ENCODE results near the gene SUGCT.

Gene SUGCT

GRCh38 chr7:40329601-40330153 lies 194.9 kb downstream of the SUGCT start:
- DNase-seq (ENCODE audit: low spot score) = no peak

DNA sequence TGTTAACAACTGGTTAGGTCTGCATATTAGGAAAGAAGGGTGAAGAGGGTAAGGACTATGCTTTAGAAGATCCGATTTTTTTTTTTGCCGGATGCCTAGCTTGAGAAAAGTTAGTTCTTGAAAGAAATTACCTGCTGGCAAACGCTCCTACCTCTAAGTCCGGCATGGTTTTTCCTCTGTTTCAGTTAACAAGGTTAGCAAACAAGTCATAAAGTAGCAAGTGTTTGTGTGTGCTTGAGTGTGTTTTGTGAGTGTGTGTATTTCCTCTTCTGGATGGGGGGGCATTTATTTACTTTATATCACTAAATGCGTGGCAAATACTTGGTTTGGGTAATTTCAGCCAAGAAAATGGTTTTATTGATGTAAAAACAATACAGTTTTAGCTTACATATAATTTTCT lies 195.6 kb downstream of the SUGCT start:
- no peak for DNase-seq (ENCODE audit: low spot score)

DNA sequence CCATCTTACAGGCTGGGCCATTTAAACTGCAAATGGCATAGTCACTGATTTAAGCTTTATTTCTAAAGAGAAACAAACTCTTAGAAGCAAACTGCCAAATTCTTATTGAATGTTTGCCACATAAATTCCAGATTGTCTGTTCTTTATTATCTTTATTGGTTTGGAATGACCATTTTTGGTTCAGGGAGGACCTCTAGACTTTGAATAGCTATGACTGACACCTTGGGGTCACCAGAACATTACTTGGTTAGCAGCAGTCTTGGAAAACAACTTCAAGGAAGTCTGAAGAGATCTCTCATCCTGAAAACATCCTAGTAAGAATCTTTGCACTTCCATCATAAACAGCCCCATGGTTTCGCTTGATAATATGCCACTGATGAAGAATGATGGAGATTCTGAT lies 197.1 kb downstream of the SUGCT start:
- DNase-seq (ENCODE audit: low spot score) = no peak

DNA sequence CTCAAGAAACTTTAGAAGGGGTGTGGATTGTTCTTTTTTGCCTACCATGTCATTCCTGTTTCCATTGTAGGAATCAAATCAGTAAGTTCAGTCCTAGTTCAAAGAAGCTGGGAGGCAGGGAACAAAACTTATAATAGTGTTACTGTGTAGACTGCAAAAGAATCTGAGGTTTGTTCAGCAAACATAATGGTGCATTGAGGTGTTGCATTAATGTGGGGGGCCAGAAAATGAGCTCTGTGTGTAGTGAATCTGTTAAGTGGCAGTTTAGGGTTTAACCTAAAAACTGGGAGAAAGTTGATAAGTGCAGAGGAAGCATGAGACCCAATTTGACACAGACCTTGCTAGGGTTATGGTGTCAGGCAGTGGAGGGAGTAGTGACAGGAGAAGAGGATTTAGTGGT lies 197.7 kb downstream of the SUGCT start:
- DNase-seq (ENCODE audit: low spot score) = no peak

DNA sequence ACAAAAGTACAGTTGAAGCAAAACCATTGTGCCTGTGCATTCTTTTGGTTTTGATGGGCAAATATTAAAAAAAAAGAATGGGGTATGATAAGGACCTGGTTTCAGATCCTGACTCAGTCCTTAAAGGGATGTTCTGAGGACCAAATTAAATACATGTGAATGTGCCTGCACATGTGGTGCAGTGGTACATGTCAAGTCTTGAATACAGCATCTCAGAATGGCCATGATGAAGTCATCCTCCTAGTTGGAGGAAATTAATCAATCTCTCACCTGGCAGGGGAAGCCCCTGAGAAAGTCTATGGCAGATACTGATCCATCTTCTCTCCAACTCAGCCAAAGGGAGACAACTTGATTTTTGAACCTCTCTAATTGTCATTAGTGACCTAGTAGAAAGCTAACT lies 207.0 kb downstream of the SUGCT start:
- no peak for DNase-seq (ENCODE audit: low spot score)

DNA sequence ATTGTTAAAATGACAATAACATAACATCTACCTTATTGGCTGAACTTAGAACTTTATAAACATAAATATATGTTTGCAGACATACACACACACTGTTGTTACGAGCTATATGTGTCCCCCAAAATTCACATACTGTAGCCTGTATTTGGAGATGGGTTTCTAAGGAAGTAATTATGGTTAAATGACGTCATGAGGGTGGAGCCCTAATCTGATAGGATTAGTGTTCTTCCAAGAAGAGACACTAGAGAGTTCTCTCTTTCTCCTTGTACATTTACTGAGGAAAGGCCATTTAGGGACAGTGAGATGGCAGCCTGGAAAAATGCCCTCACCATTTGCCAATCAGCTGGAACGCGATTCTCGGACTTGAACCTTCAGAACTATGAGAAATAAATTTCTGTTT lies 211.7 kb downstream of the SUGCT start:
- no peak for DNase-seq (ENCODE audit: low spot score)

GRCh38 chr7:40348126-40348728 lies 213.4 kb downstream of the SUGCT start:
- DNase-seq (ENCODE audit: low spot score) = no peak

DNA sequence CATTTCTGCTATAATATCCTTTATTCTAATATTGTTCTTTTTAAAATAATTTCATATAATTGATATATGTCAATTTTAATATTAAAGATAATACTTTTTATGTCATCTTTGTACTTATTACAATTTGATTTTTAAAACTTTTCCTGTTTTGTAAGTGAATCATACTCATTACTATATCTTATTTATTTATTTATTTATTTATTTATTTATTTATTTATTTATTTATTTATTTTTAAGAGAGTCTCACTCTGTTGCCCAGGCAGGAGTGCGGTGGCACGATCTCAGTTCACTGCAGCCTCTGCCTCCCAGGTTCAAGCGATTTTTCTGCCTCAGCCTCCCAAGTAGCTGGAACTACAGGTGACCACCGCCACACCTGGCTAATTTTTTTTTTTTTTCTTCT lies 215.3 kb downstream of the SUGCT start:
- no peak for DNase-seq (ENCODE audit: low spot score)

GRCh38 chr7:40354711-40355110 lies 219.9 kb downstream of the SUGCT start:
- no peak for DNase-seq (ENCODE audit: low spot score)

DNA sequence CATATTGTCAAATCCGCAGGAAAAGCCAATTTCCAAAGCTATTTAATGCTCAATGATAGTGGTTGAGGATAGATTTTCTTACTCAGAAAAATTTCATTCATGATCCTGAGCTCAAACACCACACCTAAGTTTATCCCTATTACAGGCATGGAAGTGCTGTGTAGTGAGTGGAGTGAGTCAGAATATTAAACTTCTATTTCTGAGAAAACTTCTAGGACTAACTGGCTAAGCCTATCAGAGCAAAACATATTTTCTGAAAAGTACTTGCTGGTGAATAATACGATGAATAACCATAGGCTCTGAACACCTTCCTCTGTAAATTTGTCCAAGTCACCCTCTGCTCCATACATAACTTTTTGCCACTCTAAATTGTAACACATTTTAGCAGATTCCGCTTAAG lies 221.5 kb downstream of the SUGCT start:
- DNase-seq (ENCODE audit: low spot score) = no peak

DNA sequence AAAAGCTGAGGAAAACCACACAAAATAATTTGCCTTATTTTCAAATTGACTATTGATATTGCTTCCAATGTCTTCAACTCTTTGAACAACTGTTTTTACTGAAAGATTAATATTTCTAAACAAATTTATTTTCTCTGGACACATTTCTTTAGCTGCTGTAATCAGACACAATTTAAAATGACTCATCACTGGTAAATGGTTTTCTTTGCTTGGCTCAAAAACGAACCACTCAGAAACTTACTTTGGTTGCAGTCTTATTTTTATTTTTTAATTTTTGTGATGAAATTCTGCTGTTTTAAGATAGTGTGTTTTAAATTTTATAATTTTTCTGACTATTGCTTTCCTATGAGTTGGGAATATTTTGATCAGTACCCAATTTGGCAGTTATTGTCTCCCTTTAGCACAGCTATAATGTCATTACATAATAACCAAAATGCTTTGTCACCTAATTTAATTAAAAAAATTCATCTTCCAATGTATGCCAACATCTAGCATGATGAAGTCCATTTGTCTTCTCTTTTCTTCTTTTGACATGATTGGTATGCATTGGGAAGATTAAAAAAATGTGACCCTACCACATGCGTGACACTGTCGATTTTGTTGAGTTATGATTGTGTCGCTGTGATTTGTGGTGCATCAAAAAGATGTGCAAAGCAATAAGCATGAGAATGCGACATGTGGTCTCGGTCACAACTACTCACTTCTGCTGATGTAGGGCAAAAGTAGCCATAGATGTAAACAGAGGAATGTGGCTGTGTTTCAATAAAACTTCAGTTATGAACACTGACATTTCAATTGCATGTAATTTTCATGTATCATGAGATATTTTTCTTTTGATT lies 222.3 kb downstream of the SUGCT start:
- no peak for DNase-seq (ENCODE audit: low spot score)

GRCh38 chr7:40369641-40370277 lies 235.0 kb downstream of the SUGCT start:
- no peak for DNase-seq (ENCODE audit: low spot score)

DNA sequence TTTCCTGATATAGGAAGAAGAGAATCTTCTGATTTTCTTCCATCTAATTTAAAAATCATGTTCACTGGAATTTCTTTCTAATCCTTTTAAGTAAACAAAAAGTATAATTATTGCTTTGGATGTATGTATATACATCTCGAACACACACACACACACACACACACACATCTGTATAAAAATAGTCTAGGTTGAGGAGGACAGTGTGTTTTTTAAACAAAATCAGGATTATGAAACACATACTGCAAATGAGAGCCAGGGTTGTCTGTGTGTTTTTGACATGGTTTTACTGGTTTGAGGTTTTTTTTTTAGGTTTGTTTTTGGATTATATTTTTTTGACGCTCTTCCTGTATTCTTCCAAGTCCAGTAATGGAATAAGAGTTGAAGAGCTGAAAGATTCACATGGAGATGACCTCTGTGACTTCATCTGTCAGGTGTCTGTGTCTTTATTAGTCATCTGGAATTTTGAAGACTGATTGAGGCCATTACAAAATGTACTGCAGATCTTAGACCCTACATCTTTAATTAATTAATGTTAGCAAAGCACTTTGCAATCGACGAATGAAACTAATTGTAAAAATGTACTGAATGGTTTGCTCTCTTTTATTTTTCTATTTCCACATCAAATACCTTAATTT lies 237.1 kb downstream of the SUGCT start:
- no peak for DNase-seq (ENCODE audit: low spot score)

- no peak for DNase-seq (ENCODE audit: low spot score)
Observed at GRCh38 chr7:40374575-40374974, 239.8 kb downstream of the SUGCT start.

- DNase-seq (ENCODE audit: low spot score) = no peak
Observed at GRCh38 chr7:40380111-40380510, 245.3 kb downstream of the SUGCT start.

DNA sequence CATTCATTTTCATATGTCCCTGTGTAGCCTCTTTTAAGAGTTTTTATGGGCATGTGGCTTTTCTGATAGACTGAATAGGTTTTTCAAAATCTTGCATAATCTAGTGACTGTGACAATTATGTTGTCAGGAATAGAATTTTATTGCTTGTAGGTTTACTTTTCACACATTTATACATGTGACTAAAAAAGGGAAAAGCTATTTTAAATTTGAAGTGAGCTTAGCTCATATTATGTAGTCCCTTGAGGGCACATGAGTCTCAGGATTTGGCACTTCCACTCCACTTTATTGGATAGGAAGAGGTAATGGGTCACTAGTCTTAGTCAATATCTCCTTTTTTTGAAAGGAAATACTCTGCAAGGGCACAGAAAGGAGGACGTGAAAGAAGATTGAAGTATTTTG lies 247.3 kb downstream of the SUGCT start:
- no peak for DNase-seq (ENCODE audit: low spot score)

DNA sequence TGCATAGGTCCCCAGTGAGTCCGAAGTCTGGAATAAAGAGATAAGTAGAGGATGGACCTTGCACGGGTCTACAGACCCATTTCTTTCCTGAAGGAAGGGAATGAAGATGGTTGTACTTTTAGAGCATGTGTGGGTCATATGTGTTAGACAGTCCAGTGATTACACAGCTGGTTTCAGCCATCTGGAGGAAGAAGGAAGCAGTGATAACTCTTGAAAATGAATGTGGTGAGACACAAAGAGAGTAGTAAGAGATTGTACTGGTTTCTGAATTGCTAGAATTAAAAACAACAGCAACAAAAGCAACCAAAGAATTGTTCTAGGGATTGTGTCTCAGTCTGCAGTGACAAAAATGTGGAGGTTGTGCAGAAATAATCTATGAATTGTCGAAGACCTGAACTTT lies 258.9 kb downstream of the SUGCT start:
- DNase-seq (ENCODE audit: low spot score) = no peak

- DNase-seq (ENCODE audit: low spot score) = no peak
Observed at GRCh38 chr7:40394400-40394799, 259.6 kb downstream of the SUGCT start.

DNA sequence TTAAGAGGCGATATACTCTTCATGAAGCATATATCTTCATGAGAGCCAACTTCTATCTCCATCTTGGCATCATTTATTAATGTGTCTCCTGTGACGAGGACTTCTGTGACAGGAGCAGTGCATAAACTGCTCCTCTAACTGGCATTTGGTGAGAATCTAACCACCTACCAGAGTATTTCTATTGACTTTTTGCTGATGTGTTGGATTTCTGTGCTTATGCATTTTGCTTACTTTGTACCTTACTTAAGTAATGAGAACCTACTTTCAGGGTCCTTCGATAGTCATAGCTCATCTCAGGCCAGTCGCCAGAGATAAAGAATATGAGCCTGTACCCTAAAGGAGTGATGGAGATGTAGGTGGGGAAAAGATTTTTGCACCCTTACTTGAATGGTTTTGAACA lies 265.7 kb downstream of the SUGCT start:
- no peak for DNase-seq (ENCODE audit: low spot score)

DNA sequence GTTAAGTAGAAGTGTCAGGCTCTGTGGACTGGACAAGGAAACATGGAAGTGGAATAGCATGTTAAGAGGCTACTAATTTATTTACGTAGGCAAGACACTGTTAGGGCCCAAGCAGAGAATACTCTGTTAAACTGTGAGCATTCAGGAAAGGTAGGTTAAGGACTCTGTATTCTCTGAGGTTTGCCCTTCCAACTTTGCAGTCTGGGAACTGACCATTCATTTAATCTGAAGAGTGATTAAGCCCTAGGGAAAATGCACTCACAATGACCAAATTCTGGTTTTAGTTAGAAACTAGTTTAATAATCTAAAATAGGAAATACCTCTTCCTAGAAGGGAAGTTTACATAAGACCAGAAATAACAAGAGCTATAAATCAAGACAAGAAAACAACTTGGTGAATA lies 266.6 kb downstream of the SUGCT start:
- DNase-seq (ENCODE audit: low spot score) = no peak

- DNase-seq (ENCODE audit: low spot score) = no peak
Observed at GRCh38 chr7:40402661-40403060, 267.9 kb downstream of the SUGCT start.

DNA sequence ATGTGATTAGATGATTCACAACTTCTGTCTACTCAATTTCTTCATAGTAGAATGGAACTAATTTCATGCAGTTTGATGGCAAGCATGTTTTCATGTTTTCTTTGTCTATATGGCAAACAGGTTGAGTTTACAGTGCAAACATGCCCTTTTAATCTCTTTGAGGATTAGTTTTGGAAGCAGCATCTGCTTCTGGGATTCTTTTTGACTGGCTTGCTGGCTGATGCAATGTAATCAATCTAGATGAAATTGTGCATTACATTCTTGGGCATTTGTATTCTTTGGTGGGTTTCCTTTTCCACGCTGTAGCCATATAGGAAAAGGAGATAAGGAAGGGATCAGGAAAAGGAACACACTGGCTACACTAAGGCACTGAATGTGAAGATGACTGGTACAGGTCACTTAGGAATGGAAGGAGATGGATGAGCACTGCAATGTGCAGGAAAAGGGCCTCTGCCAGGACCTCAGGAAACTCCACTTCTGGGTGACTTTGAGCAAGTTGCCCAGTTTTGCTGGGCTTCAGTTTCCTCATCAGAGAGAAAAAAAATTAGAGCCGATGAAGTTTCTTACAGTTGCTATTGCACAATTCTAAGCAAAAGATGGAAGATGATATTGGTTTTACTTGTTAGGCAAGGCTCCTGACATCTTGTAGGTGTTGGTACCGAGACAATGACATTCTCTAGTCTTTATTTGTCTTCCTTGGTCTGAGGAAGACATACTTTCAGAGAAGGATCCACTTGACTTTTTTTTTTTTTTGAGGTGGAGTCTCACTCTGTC lies 269.1 kb downstream of the SUGCT start:
- DNase-seq (ENCODE audit: low spot score) = no peak

Measured in left forelimb (tissue), 1 donor.